Neural cell (in vitro differentiated cells): ENCODE measurements around the gene RPS6KC1. TPM values are rescaled to one million over a fixed set of nuclear protein-coding genes. Genes with fewer than 3 reads are reported as not detected.

Experiments used
- H2AFZ ChIP-seq: fragments of 200-600, 300-800 bp; sonication (generic), shearing (Covaris generic); 2 replicates; pipeline ENCODE4 v1.6.0; 2014; ENCODE audit warnings: low read depth, mild to moderate bottlenecking, antibody characterized with exemption, low read length, moderate library complexity
- H3F3A ChIP-seq: fragments of 200-600 bp; shearing (Covaris generic); 2 replicates; pipeline ENCODE4 v1.6.1; 2016; ENCODE audit warnings: mild to moderate bottlenecking, moderate library complexity, mixed read lengths, antibody characterized with exemption, low read length; ENCODE audit not compliant: insufficient read depth, poor library complexity, severe bottlenecking
- H3K27ac ChIP-seq: fragments of 200-600, 300-800 bp; sonication (generic), shearing (Covaris generic); 2 replicates; pipeline ENCODE4 v1.5.1; 2014; ENCODE audit warnings: mild to moderate bottlenecking, low read length, moderate library complexity
- H3K27me3 ChIP-seq: fragments of 300-800, 200-600 bp; sonication (generic), shearing (Covaris generic); 2 replicates; pipeline ENCODE4 v1.6.0; 2014; ENCODE audit warnings: mild to moderate bottlenecking, low read depth, low read length, moderate library complexity; ENCODE audit not compliant: insufficient read depth
- H3K36me3 ChIP-seq: fragments of 300-800, 200-600 bp; sonication (generic), shearing (Covaris generic); 2 replicates; pipeline ENCODE4 v1.5.1; 2014; ENCODE audit warnings: mild to moderate bottlenecking, antibody characterized with exemption, low read length, moderate library complexity; ENCODE audit not compliant: insufficient read depth
- H3K4me2 ChIP-seq: fragments of 300-800, 200-600 bp; sonication (generic), shearing (Covaris generic); 2 replicates; pipeline ENCODE4 v1.6.0; 2014; ENCODE audit warnings: mild to moderate bottlenecking, low read length
- H3K4me3 ChIP-seq: fragments of 300-800, 200-600 bp; sonication (generic), shearing (Covaris generic); 2 replicates; pipeline ENCODE4 v1.5.1; 2014; ENCODE audit warnings: mild to moderate bottlenecking, low read length, moderate library complexity
- H3K79me2 ChIP-seq: fragments of 200-600 bp; shearing (Covaris generic); replicated peaks from 2 replicates; pipeline ENCODE4 v1.6.0; 2014; ENCODE audit warnings: mild to moderate bottlenecking, low read length, moderate library complexity; ENCODE audit not compliant: insufficient read depth
- H3K9ac ChIP-seq: fragments of 300-800, 200-600 bp; sonication (generic), shearing (Covaris generic); 2 replicates; pipeline ENCODE4 v1.6.1; 2016; ENCODE audit warnings: mild to moderate bottlenecking, low read length, mixed read lengths
- H3K9me2 ChIP-seq: fragments of 200-600 bp; shearing (Covaris generic); 2 replicates; pipeline ENCODE4 v1.6.1; 2016; ENCODE audit warnings: mild to moderate bottlenecking, low read length, mixed read lengths; ENCODE audit not compliant: insufficient read depth
- H3K9me3 ChIP-seq: fragments of 200-600, 300-800 bp; sonication (generic), shearing (Covaris generic); 2 replicates; pipeline ENCODE4 v1.6.1; 2016; ENCODE audit warnings: mild to moderate bottlenecking, mixed run types, low read length, moderate library complexity, mixed read lengths
- H4K20me1 ChIP-seq: fragments of 200-600 bp; shearing (Covaris generic); 2 replicates; pipeline ENCODE4 v1.6.1; 2016; ENCODE audit warnings: mild to moderate bottlenecking, mixed run types; ENCODE audit not compliant: insufficient read depth
- EP300 ChIP-seq: fragments of 450-650 bp; conservative IDR thresholded peaks from 2 replicates; pipeline ENCODE4 v1.6.1; 2014; ENCODE audit warnings: antibody characterized with exemption, mild to moderate bottlenecking, moderate library complexity; ENCODE audit not compliant: poor library complexity, severe bottlenecking
- EZH2 ChIP-seq: fragments of 200-600, 300-800 bp; shearing (Covaris generic), sonication (generic); IDR thresholded peaks from 2 replicates; pipeline ENCODE4 v1.6.1; 2014; ENCODE audit warnings: antibody characterized with exemption, low read length, borderline replicate concordance, mild to moderate bottlenecking; ENCODE audit not compliant: insufficient read depth, poor library complexity, severe bottlenecking
- MXI1 ChIP-seq: fragments of 450-650 bp; conservative IDR thresholded peaks from 2 replicates; pipeline ENCODE4 v1.6.1; 2014; ENCODE audit warnings: antibody characterized with exemption, mild to moderate bottlenecking; ENCODE audit not compliant: poor library complexity, severe bottlenecking
- POLR2AphosphoS5 ChIP-seq: IDR thresholded peaks from 2 replicates; pipeline ENCODE4 v1.6.1; 2012
- RAD21 ChIP-seq: fragments of 450-650 bp; conservative IDR thresholded peaks from 2 replicates; pipeline ENCODE4 v1.6.1; 2014; ENCODE audit warnings: antibody characterized with exemption, mild to moderate bottlenecking, moderate library complexity
- SMC3 ChIP-seq: fragments of 450-650 bp; conservative IDR thresholded peaks from 2 replicates; pipeline ENCODE4 v1.6.1; 2014; ENCODE audit warnings: antibody characterized with exemption, mild to moderate bottlenecking, moderate library complexity; ENCODE audit not compliant: poor library complexity
- TAF1 ChIP-seq: IDR thresholded peaks from 2 replicates; pipeline ENCODE4 v1.6.1; 2012; ENCODE audit warnings: low read depth
- polyA plus RNA-seq: library from polyadenylated mRNA; depleted of rRNA; stranded (reverse); fragments of >200 nt; gene quantifications from 2 replicates; pipeline ENCODE4 v1.2.3, GENCODE V29; 2014
- TF ChIP-seq, protein P1 (sequence below): fragments of 450-650 bp; IDR thresholded peaks from 2 replicates; pipeline ENCODE4 v1.5.1; 2014; ENCODE audit warnings: antibody characterized with exemption, mild to moderate bottlenecking, moderate library complexity; ENCODE audit not compliant: poor library complexity, severe bottlenecking
- TF ChIP-seq, protein P2 (sequence below): IDR thresholded peaks from 2 replicates; pipeline ENCODE4 v1.6.1; 2012; ENCODE audit warnings: borderline replicate concordance

Gene RPS6KC1
- polyA plus RNA-seq, 1 donor from 2014 or later, result 28.1 TPM

DNA sequence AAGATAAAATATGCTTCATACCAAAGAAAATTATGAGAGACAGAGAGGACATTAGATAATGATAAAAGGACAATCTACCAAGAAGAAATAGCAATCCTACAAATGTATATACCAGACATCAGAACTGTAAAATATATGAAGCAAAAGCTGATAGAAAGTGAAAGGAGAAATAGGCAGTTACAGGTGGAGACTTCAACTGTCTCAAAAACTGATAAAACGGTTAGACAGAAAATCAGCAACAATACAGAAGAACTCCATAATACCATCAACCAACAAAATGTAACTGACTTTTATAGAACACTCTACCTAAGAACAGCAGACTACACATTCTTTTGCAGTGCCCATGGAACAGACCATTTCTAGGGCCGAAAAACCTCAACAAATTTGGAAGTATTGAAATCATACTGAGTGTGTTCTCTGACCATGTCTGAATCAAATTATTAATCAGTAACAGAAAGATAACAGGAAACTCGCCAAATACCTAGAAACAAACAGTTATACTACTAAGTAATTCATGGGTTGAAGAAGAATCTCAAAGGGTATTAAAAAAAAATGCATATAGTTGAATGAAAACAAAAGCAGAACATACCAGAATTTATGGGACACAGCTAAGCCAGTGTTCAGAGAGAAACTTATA, 132.1 kb downstream of the RPS6KC1 start:
- TF ChIP-seq, protein P1, sequence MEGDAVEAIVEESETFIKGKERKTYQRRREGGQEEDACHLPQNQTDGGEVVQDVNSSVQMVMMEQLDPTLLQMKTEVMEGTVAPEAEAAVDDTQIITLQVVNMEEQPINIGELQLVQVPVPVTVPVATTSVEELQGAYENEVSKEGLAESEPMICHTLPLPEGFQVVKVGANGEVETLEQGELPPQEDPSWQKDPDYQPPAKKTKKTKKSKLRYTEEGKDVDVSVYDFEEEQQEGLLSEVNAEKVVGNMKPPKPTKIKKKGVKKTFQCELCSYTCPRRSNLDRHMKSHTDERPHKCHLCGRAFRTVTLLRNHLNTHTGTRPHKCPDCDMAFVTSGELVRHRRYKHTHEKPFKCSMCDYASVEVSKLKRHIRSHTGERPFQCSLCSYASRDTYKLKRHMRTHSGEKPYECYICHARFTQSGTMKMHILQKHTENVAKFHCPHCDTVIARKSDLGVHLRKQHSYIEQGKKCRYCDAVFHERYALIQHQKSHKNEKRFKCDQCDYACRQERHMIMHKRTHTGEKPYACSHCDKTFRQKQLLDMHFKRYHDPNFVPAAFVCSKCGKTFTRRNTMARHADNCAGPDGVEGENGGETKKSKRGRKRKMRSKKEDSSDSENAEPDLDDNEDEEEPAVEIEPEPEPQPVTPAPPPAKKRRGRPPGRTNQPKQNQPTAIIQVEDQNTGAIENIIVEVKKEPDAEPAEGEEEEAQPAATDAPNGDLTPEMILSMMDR, result no peak
- TF ChIP-seq POLR2AphosphoS5, result no peak
- TF ChIP-seq RAD21, result no peak
- Histone ChIP-seq H2AFZ (no peak overlapping the region), H3F3A (no peaks in the 10 kb centered on the region), H3K4me2 (no peak overlapping the region), H3K27ac (no peak overlapping the region), H3K27me3 (no peaks in the 10 kb centered on the region), H4K20me1 (no peaks in the 10 kb centered on the region), H3K36me3 (no peaks in the 10 kb centered on the region), H3K79me2 (no peaks in the 10 kb centered on the region), H3K9ac (no peak overlapping the region), H3K4me3 (no peak overlapping the region), H3K9me3 (no peaks in the 10 kb centered on the region), H3K9me2 (no peaks in the 10 kb centered on the region)

- Histone ChIP-seq H3K4me3 (no peak overlapping the region), H3K4me2 (no peak overlapping the region), H2AFZ (no peak overlapping the region), H3K79me2 (no peaks in the 10 kb centered on the region), H3K36me3 (no peaks in the 10 kb centered on the region), H3K9me3 (no peaks in the 10 kb centered on the region), H3K9ac (no peak overlapping the region), H3F3A (no peaks in the 10 kb centered on the region), H3K9me2 (no peaks in the 10 kb centered on the region), H4K20me1 (no peaks in the 10 kb centered on the region), H3K27me3 (no peaks in the 10 kb centered on the region), H3K27ac (no peak overlapping the region)
- TF ChIP-seq POLR2AphosphoS5, result no peak
- no peak for TF ChIP-seq SMC3
- no peak for TF ChIP-seq TAF1
- TF ChIP-seq MXI1, result no peak
- TF ChIP-seq, protein P2, sequence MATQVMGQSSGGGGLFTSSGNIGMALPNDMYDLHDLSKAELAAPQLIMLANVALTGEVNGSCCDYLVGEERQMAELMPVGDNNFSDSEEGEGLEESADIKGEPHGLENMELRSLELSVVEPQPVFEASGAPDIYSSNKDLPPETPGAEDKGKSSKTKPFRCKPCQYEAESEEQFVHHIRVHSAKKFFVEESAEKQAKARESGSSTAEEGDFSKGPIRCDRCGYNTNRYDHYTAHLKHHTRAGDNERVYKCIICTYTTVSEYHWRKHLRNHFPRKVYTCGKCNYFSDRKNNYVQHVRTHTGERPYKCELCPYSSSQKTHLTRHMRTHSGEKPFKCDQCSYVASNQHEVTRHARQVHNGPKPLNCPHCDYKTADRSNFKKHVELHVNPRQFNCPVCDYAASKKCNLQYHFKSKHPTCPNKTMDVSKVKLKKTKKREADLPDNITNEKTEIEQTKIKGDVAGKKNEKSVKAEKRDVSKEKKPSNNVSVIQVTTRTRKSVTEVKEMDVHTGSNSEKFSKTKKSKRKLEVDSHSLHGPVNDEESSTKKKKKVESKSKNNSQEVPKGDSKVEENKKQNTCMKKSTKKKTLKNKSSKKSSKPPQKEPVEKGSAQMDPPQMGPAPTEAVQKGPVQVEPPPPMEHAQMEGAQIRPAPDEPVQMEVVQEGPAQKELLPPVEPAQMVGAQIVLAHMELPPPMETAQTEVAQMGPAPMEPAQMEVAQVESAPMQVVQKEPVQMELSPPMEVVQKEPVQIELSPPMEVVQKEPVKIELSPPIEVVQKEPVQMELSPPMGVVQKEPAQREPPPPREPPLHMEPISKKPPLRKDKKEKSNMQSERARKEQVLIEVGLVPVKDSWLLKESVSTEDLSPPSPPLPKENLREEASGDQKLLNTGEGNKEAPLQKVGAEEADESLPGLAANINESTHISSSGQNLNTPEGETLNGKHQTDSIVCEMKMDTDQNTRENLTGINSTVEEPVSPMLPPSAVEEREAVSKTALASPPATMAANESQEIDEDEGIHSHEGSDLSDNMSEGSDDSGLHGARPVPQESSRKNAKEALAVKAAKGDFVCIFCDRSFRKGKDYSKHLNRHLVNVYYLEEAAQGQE, result no peak
- no peak for TF ChIP-seq EZH2
- TF ChIP-seq, protein P1, result no peak
- no peak for TF ChIP-seq EP300
- no peak for TF ChIP-seq RAD21
These were observed 135.1 kb downstream of the RPS6KC1 start for GRCh38 chr1:213186168-213186567.
